HG03108 (cell line): ENCODE results near the gene TXNRD1.
"Not testable (repeated sequence)": the region's sequence is repeated elsewhere in the genome, so short reads cannot be mapped to it uniquely, and the experiment has no call there.

Source experiments
- ATAC-seq: cut with Tn5 transposase; IDR thresholded peaks from one replicate; pipeline ENCODE4 v1.9.1; 2021; ENCODE audit warnings: moderate library complexity; ENCODE audit not compliant: unreplicated experiment

Gene TXNRD1

DNA sequence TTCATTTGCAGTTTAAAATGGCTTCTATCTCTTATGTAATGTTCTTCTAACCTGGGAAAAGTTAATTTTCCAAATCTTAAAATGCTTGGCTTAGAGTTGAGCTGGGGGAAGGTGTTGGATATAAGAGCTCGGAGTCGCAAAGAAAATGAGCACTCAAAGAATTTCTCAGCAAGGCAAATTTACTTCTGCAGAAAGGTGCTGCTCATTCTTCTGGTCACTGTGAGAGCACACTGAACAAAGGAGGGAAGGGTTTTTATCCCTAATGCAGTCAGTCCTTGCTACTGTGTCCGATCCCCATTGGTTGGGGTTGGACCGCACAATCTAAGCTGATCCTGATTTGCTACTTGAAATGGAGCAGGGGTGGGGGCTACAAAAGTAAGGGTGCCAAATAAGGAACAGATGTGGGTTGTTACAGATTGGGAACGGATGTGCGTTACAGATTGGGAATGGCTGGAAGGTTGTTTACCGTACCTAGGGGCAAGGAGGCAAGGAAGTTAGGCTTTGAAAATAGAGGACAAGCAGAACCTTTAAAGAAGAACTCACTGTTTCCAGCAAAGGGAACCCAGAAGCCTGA, 19.4 kb downstream of the TXNRD1 start:
- no peak for ATAC-seq

DNA sequence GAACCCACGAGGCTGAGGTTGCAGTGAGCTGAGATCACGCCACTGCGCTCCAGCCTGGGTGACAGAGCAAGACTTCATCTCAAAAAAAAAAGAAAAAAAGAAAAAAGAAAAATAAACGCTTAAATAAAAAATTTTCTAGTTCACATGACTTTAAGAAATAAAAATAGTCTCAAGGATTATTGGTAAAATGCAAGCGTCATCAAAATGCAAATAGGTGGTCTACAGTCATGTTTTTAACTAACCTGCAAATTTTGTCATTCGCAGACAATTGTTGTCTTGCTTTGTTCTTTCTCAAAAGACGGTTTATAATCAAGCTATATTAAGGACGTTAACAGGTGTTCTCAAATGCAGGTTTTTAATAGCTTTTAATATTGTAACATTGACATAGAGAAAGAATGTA, 22.4 kb downstream of the TXNRD1 start:
- ATAC-seq, result no peak

- no peak for ATAC-seq
These were observed 27.1 kb downstream of the TXNRD1 start for GRCh38 chr12:104242546-104243206.

GRCh38 chr12:104243551-104243950, 28.0 kb downstream of the TXNRD1 start:
- ATAC-seq, result no peak

DNA sequence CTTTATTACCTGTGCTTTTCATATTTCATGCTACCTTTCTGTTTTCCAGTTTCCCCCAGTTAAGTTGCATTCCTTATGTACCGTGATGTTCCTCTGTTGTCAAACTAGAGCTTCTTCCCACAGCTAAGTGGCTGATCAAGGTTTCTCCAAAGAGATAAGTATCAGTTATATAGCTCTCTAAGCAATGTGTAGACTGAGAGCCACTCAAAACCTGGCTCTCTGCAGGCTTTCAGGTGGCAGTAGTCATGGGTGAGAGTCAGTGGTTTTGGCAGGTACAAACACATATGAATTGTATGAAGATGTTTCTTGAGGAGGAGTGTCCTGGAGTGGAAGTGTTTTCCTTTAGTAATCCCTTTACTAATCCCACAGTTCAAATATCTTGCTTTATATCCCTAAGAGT, 28.4 kb downstream of the TXNRD1 start:
- ATAC-seq, result no peak

- no peak for ATAC-seq
These were observed 32.1 kb downstream of the TXNRD1 start for GRCh38 chr12:104247698-104248097.

DNA sequence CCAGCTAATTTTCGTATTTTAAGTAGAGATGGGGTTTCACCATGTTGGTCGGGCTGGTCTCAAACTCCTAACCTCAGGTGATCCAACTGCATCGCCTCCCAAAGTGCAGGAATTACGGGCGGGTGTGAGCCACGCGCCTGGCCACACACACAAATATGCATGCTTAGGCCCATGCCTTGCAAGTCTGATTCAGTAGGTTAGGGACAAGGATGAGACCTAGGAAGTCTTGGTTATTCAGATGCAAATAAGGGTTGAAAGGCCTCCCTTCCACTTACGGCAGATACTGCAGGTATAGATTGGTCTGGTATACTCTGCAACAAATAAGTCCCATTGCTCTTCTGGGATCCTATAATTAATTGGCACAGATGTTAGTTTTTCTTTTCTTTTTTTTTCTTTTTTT, 32.9 kb downstream of the TXNRD1 start:
- ATAC-seq, result no peak

DNA sequence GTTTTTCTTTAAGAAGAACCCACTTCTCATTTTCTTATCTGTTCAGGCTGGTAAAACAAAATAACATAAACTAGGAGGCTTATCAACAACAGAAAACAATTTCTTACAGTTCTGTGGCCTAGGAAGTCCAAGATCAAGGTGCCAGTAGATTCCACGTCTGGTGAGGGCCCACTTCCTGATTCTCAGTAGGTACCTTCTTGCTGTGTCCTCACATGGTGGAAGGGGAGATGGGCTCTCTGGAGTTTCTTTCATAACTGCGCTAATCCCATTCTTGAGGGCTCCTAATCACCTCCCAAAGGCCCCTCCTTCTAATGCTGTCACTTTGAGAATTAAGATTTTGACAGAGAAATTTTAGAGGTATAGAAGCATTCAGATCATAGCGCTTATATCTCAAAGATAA, 33.4 kb downstream of the TXNRD1 start:
- no peak for ATAC-seq

DNA sequence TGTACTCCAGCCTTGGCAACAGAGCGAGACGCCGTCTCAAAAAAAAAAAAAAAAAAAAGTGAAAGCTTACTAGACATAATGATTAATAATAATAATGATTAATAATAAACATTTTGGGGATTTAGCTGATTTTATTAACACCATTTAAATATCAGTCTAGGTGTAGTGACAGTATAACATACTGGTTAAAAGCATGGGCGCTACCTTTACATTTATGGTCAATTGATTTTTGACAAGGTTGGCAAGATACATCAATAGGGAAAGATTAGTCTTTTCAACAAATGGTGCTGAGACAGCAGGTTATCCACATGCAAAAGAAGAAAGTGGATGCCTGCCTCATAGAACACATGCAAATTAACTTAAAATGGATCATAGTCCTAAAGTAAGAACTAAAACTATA, 34.3 kb downstream of the TXNRD1 start:
- ATAC-seq, result no peak

GRCh38 chr12:104250366-104251125, 35.0 kb downstream of the TXNRD1 start:
- ATAC-seq, result no peak

- no peak for ATAC-seq
These were observed 42.4 kb downstream of the TXNRD1 start for GRCh38 chr12:104257913-104258472.

GRCh38 chr12:104258476-104259067, 43.0 kb downstream of the TXNRD1 start:
- ATAC-seq, result no peak

- ATAC-seq, result no peak
These were observed 47.4 kb downstream of the TXNRD1 start for GRCh38 chr12:104263026-104263425.

GRCh38 chr12:104263580-104264358, 48.2 kb downstream of the TXNRD1 start:
- no peak for ATAC-seq

DNA sequence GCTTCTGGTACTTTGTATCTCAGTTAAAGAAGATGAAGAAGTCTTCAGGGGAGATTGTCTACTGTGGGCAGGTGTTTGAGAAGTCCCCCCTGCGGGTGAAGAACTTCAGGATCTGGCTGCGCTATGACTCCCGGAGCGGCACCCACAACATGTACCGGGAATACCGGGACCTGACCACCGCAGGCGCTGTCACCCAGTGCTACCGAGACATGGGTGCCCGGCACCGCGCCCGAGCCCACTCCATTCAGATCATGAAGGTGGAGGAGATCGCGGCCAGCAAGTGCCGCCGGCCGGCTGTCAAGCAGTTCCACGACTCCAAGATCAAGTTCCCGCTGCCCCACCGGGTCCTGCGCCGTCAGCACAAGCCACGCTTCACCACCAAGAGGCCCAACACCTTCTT, 49.9 kb downstream of the TXNRD1 start:
- not testable (repeated sequence) for ATAC-seq

GRCh38 chr12:104272938-104273337, 57.4 kb downstream of the TXNRD1 start:
- ATAC-seq, result no peak

GRCh38 chr12:104273503-104273902, 57.9 kb downstream of the TXNRD1 start:
- ATAC-seq, result no peak

DNA sequence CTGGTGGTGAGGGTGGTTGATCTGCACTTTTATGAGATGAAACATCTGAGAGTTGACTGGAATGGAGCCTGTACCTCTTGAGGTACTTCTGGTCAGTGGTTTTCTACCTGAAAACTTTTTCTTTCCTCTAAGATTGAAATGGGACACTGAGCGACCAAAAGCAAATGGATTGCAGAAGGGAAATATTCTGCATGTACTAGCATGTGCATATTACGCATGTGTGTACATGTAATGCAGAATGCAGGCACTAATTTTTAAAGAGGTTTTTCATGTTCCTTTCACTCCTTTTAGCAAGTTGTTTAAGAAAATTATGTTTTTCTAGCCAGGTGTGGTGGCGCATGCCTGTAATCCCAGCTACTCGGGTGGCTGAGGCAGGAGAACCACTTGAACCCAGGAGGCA, 59.2 kb downstream of the TXNRD1 start:
- no peak for ATAC-seq

DNA sequence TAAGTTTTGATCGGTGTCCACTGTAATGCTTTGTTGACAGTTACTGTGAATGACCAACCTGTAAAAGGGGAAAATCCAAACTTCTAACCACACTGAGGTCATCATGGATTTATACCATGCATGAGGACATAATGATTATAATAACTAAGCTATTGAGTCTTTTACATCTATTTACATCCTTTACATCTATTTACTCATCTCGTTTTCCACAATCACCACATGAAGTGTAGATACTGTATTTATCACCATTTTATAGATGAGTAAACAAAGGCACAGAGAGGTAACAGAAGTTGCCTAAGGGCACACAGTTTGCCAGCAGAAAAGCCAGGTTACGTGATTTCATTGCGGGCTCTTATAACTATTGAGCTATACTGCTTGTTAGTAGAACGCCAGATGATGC, 60.1 kb downstream of the TXNRD1 start:
- no peak for ATAC-seq

DNA sequence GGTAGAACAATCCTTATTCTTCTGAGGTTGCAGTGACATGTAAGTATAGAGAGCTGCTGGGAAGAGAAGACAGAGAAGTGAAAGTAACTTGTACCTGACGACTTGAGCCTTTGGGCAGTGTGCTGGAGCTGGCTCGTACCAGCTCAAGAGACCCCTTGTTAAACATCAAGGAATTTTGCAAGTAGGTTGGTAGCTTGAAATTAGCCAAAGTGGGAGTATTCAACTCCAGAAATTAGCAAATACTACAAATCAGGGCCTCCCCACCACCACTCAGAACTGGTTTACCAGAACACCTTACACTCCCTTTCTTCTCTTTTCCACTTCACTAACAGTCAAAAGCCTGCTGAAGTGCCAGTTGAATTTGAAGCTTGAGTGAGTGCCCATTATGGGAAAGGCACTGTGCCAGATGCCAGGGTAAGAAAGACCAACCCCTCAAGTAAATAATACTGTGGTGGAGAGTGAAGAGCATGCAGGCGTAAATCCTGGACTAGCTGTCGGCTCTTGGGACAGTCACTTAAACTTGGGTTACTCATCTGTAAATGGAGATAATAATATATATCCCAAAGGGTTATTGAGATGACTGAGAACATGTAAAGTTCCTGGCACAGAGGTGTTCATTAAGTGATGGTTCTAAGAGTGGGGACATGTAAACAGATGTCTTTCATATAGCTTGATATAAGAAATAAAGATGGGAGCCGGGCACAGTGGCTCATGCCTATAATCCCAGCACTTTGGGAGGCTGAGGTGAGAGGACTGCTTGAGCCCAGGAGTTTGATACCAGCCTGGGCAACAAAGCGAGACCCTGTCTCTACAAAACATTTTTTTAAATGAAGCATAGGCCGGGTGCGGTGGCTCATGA, 60.9 kb downstream of the TXNRD1 start:
- peak; percentile 61 for ATAC-seq
